HCT116 (cell line): ENCODE measurements around the gene CCN5. TPM values are rescaled to one million over a fixed set of nuclear protein-coding genes. Genes with fewer than 3 reads are reported as not detected.

Experiments
- ATAC-seq: fragments of 200-7000 bp; cut with Tn5 transposase; 2 replicates; pipeline ENCODE4 v1.9.1; 2020; ENCODE audit warnings: mild to moderate bottlenecking, moderate library complexity
- BruUV-seq: library from RNA; stranded (reverse); fragments of 400-500 nt; replicated peaks from 2 replicates; lab custom pipeline; 2021; lab: Mats Ljungman, UMichigan
- CTCF ChIA-PET: fragments of 300-600 bp; sonication (Branson Sonifier 250); formaldehyde crosslinking; loops from one replicate; lab custom pipeline; 2021; ENCODE audit warnings: antibody characterized with exemption; lab: Charles Lee
- POLR2A ChIA-PET: fragments of 300-600, 350-600 bp; sonication (Branson Sonifier 250); formaldehyde crosslinking; loops from one replicate; lab custom pipeline; 2021; ENCODE audit warnings: antibody characterized with exemption; lab: Charles Lee
- RAD21 ChIA-PET, 2 experiments: fragments of 300-600 bp; sonication (Branson Sonifier 250); formaldehyde crosslinking; loops; one replicate each; lab custom pipeline; 2023; ENCODE audit warnings: low total read pairs in 2 of 2; ENCODE audit not compliant: uncharacterized antibody in 2 of 2, unreplicated experiment in 2 of 2, low non-redundant PET in 1 of 2; lab: Charles Lee
- DNase-seq: peaks from one replicate; pipeline ENCODE4 v3.0.0-alpha.2; 2010; ENCODE audit warnings: low read depth, low spot score
- H2AFZ ChIP-seq: fragments of 200-600 bp; shearing (Covaris generic), sonication (generic); 2 replicates; pipeline ENCODE4 v1.6.1; 2017; ENCODE audit warnings: low read depth, mixed run types, mixed read lengths, antibody characterized with exemption, low read length; ENCODE audit not compliant: poor library complexity, severe bottlenecking
- H3K27ac ChIP-seq: 2 replicates; pipeline ENCODE4 v1.5.1; 2012; ENCODE audit warnings: low read depth, low read length
- H3K27me3 ChIP-seq: fragments of 200-600 bp; sonication (generic); 2 replicates; pipeline ENCODE4 v1.6.1; 2016; ENCODE audit warnings: mixed run types, low read length, mixed read lengths; ENCODE audit not compliant: insufficient read depth
- H3K36me3 ChIP-seq, 2 experiments: fragments of 200-500 bp in 1 of 2; fragments of 200-600 bp in 1 of 2; sonication (Bioruptor generic) in 1 of 2; sonication (generic) in 1 of 2; 2 replicates each; pipeline versions ENCODE4 v1.5.1 to v1.6.1; 2014 to 2016; ENCODE audit warnings: low read length in 2 of 2, inconsistent platforms in 1 of 2, mixed read lengths in 1 of 2, mixed run types in 1 of 2; ENCODE audit not compliant: insufficient read depth in 2 of 2, control insufficient read depth in 1 of 2
- H3K4me1 ChIP-seq, 2 experiments: fragments of 200-600 bp in 1 of 2; sonication (generic) in 1 of 2; 2 replicates each; pipeline versions ENCODE4 v1.5.1 to v1.6.1; 2012 to 2017; ENCODE audit warnings: low read length in 2 of 2, inconsistent platforms in 1 of 2, mild to moderate bottlenecking in 1 of 2, mixed read lengths in 1 of 2, mixed run types in 1 of 2, moderate library complexity in 1 of 2; ENCODE audit not compliant: insufficient read depth in 2 of 2, control insufficient read depth in 1 of 2
- H3K4me2 ChIP-seq: fragments of 200-600 bp; sonication (generic); 2 replicates; pipeline ENCODE4 v1.6.1; 2017; ENCODE audit warnings: mixed run types, low read length, mixed read lengths
- H3K4me3 ChIP-seq, 2 experiments: fragments of 200-600 bp in 1 of 2; sonication (generic) in 1 of 2; replicated peaks in 1 of 2; 2 replicates each; pipeline ENCODE4 v1.5.1; 2011 to 2016; ENCODE audit warnings: low read length in 2 of 2, control low read depth in 1 of 2, low read depth in 1 of 2, mild to moderate bottlenecking in 1 of 2, mixed read lengths in 1 of 2, mixed run types in 1 of 2
- H3K79me2 ChIP-seq: fragments of 200-600 bp; sonication (generic); 2 replicates; pipeline ENCODE4 v1.6.1; 2017; ENCODE audit warnings: mild to moderate bottlenecking, mixed run types, low read length, moderate library complexity, mixed read lengths; ENCODE audit not compliant: insufficient read depth
- H3K9ac ChIP-seq: fragments of 200-600 bp; sonication (generic); 2 replicates; pipeline ENCODE4 v1.6.1; 2016; ENCODE audit warnings: low read length, mixed read lengths
- H3K9me2 ChIP-seq: fragments of 200-600 bp; sonication (generic), shearing (Covaris generic); 2 replicates; pipeline ENCODE4 v1.6.1; 2017; ENCODE audit warnings: mixed run types, mild to moderate bottlenecking, moderate library complexity; ENCODE audit not compliant: insufficient read depth
- H3K9me3 ChIP-seq, 2 experiments: fragments of 200-500 bp in 1 of 2; fragments of 200-600 bp in 1 of 2; sonication (Bioruptor generic) in 1 of 2; sonication (generic) in 1 of 2; 2 replicates each; pipeline ENCODE4 v1.6.1; 2014 to 2017; ENCODE audit warnings: low read length in 2 of 2, mixed read lengths in 2 of 2, inconsistent platforms in 1 of 2, low read depth in 1 of 2, mild to moderate bottlenecking in 1 of 2, mixed run types in 1 of 2, moderate library complexity in 1 of 2; ENCODE audit not compliant: control insufficient read depth in 1 of 2, insufficient read depth in 1 of 2
- H4K20me1 ChIP-seq: fragments of 200-600 bp; sonication (generic), shearing (Covaris generic); 2 replicates; pipeline ENCODE4 v1.6.1; 2017; ENCODE audit warnings: mixed run types, mild to moderate bottlenecking, moderate library complexity; ENCODE audit not compliant: insufficient read depth
- ATF3 ChIP-seq: IDR thresholded peaks from 2 replicates; pipeline ENCODE4 v1.6.1; 2012
- CBX3 ChIP-seq: IDR thresholded peaks from 2 replicates; pipeline ENCODE4 v1.6.1; 2012; ENCODE audit warnings: low read depth
- CEBPB ChIP-seq: IDR thresholded peaks from 2 replicates; pipeline ENCODE4 v1.6.1; 2012; ENCODE audit warnings: low read depth
- EZH2phosphoT487 ChIP-seq: fragments of 200-600 bp; IDR thresholded peaks from 2 replicates; pipeline ENCODE4 v1.6.1; 2018; ENCODE audit warnings: antibody characterized with exemption, borderline replicate concordance
- FOSL1 ChIP-seq: IDR thresholded peaks from 2 replicates; pipeline ENCODE4 v1.6.1; 2012; ENCODE audit warnings: low read depth
- JUND ChIP-seq: IDR thresholded peaks from 2 replicates; pipeline ENCODE4 v1.6.1; 2012
- RAD21 ChIP-seq: IDR thresholded peaks from 2 replicates; pipeline ENCODE4 v1.6.1; 2012; ENCODE audit warnings: low read depth, mild to moderate bottlenecking
- SP1 ChIP-seq: IDR thresholded peaks from 2 replicates; pipeline ENCODE4 v1.6.1; 2012; ENCODE audit warnings: low read depth
- TCF7L2 ChIP-seq: IDR thresholded peaks from 2 replicates; pipeline ENCODE4 v1.7.0; 2011; ENCODE audit warnings: borderline replicate concordance, inconsistent platforms; ENCODE audit not compliant: insufficient read depth, insufficient read length; ENCODE audit errors: extremely low read depth
- intact Hi-C: fragments of 100-400 bp; cut with micrococcal nuclease; formaldehyde crosslinking; loops from 2 replicates; pipeline ENCODE4 v1.10.0; 2022
- total RNA-seq: library from RNA; stranded (reverse); gene quantifications from one replicate; pipeline ENCODE4 v1.2.1, GENCODE V29; 2021; ENCODE audit not compliant: unreplicated experiment

CCN5 gene
- total RNA-seq, 1 experiment from 2014 or later: 0.20 TPM

GRCh38 chr20:44728801-44729443, 13.8 kb downstream of the CCN5 start (continued):
- TF ChIP-seq JUND (peak; percentile 66), TCF7L2 (peak; percentile 54), EZH2phosphoT487 (no peak)

GRCh38 chr20:44730441-44730840, 15.3 kb downstream of the CCN5 start:
- peak overlapping the region; percentile 31; the same call in 1 of the 2 replicates for H3K9ac ChIP-seq
- H3K9me2 ChIP-seq: no peaks in the 10 kb centered on the region
- intact Hi-C loops: no loop called here
- TF ChIP-seq SP1 (peak; percentile 55; the same call in 1 of the 2 replicates), CEBPB (0 out of 2 replicates have a peak, but pooled peaks have one; percentile 32), RAD21 (no peak; the same call in 1 of the 2 replicates), FOSL1 (peak; percentile 70; the same call in 1 of the 2 replicates), JUND (peak; percentile 44), ATF3 (no peak), TCF7L2 (no peak), CBX3 (0 out of 2 replicates have a peak, but pooled peaks have one; percentile 48)
- no TSS peak for BruUV-seq
- no peak overlapping the region for H2AFZ ChIP-seq
- DNase-seq: peak; percentile 70
- H3K4me3 ChIP-seq: no peak overlapping the region
- no peaks in the 10 kb centered on the region for H3K79me2 ChIP-seq
- 0 out of 2 replicates have a peak overlapping the region, but pooled peaks have one; percentile 36 for H3K27ac ChIP-seq
- peaks cover 32 to 42% of the 10 kb centered on the region in 2 experiments for H3K4me1 ChIP-seq
- ATAC-seq: peak; percentile 4; the same call in 1 of the 2 replicates
- ChIA-PET POLR2A (interaction anchor here (1.4 to 2.1 kb wide), 4 partner anchors 10 to 41 kb away, joined by 4 to 10 read pairs (median 6); no protein-coding TSS in a partner anchor), RAD21 (interaction anchor here in 1 of 2 experiments (1.5 kb wide), 1 partner anchor 47 kb away, joined by 3 read pairs; no protein-coding TSS in a partner anchor), CTCF (interaction anchor here (1.5 to 7.3 kb wide), 2 partner anchors 46 to 513 kb away, joined by 4 to 160 read pairs; no protein-coding TSS in a partner anchor)
- H3K36me3 ChIP-seq: no peaks in the 10 kb centered on the region
- no peaks in the 10 kb centered on the region for H4K20me1 ChIP-seq
- H3K27me3 ChIP-seq: no peaks in the 10 kb centered on the region
- peak overlapping the region; percentile 78 for H3K4me2 ChIP-seq
- H3K9me3 ChIP-seq: no peaks in the 10 kb centered on the region
